Measurements from ENCODE around the gene EMILIN1. TPM values are rescaled to one million over a fixed set of nuclear protein-coding genes. Genes with fewer than 3 reads are reported as not detected.

Gene EMILIN1
- total RNA-seq, 1 experiment from 2014 or later, result 1.2 TPM

GRCh38 chr2:27086090-27086723 is 7.8 kb downstream of the EMILIN1 start:
- H3K9ac ChIP-seq (ENCODE audit: extremely low read depth, insufficient read length, low read length), result peak overlapping the region; percentile 61
- no peaks in the 10 kb centered on the region for H3K79me1 ChIP-seq (ENCODE audit: insufficient read depth, low read depth, low read length, poor library complexity, severe bottlenecking)
- no peak overlapping the region for H3T11ph ChIP-seq (ENCODE audit: low read length)
- no peak overlapping the region for H2BK15ac ChIP-seq (ENCODE audit: low read depth, low read length)
- H3K79me2 ChIP-seq (ENCODE audit: insufficient read depth, low read length), result no peaks in the 10 kb centered on the region
- Mint-ChIP-seq H3K27ac (no peak overlapping the region), H3K36me3 (ENCODE audit: insufficient read depth in 1 of 3, low read depth in 3 of 3) (no peaks in the 10 kb centered on the region; a peak in 1 of 7 replicates), H3K27me3 (ENCODE audit: low read depth) (peaks cover 20% of the 10 kb centered on the region), H3K9me3 (no peaks in the 10 kb centered on the region), H3K4me1 (peaks cover 20 to 30% of the 10 kb centered on the region in 2 experiments), H3K4me3 (peak overlapping the region; percentile 75 to 83)
- peak overlapping the region; percentile 46 for H3K18ac ChIP-seq (ENCODE audit: insufficient read length, low read depth, low read length)
- no peak overlapping the region for H2AK5ac ChIP-seq (ENCODE audit: insufficient read length, low read length)
- peak overlapping the region; percentile 86 for H3K4me2 ChIP-seq (ENCODE audit: insufficient read depth, insufficient read length, low read length)
- peak; percentile 89 for TF ChIP-seq CTCF (conservative IDR thresholded peaks at IDR 0.05)
- no peak overlapping the region for H2BK120ac ChIP-seq (ENCODE audit: low read depth, low read length, poor library complexity, severe bottlenecking)
- no peak overlapping the region for H3K23ac ChIP-seq (ENCODE audit: insufficient read length, low read depth, low read length)
- H2BK12ac ChIP-seq (ENCODE audit: insufficient read length, low read depth, low read length), result no peak overlapping the region
- peak overlapping the region; percentile 32; the same call in 1 of the 2 replicates for H3K14ac ChIP-seq (ENCODE audit: insufficient read depth, low read length)
- H3K4me1 ChIP-seq (ENCODE audit: insufficient read depth, low read length), result no peaks in the 10 kb centered on the region
- peak; percentile 96 for DNase-seq
- H3K4ac ChIP-seq (ENCODE audit: low read depth, low read length), result no peak overlapping the region
- H3K23me2 ChIP-seq (ENCODE audit: insufficient read length, low read depth, low read length, poor library complexity, severe bottlenecking), result peaks cover 13% of the 10 kb centered on the region
- H3K9me3 ChIP-seq (ENCODE audit: control insufficient read depth, low read depth, low read length), result no peaks in the 10 kb centered on the region
- H3K27me3 ChIP-seq (ENCODE audit: insufficient read depth, low read length), result no peaks in the 10 kb centered on the region
- H3K27ac ChIP-seq (ENCODE audit: insufficient read length, low read depth, low read length), result no peak overlapping the region
- H2BK20ac ChIP-seq (ENCODE audit: low read depth, low read length, poor library complexity, severe bottlenecking), result no peak overlapping the region
- no peaks in the 10 kb centered on the region for H4K20me1 ChIP-seq (ENCODE audit: control insufficient read depth, insufficient read depth, insufficient read length)
- WGBS (ENCODE audit: extremely low coverage, insufficient read length, low lambda C conversion rate), result no CpG with 5 or more reads among the region's 81 CpGs
- no peak overlapping the region for H4K91ac ChIP-seq (ENCODE audit: insufficient read length, low read depth, low read length)
- no peak overlapping the region for H4K8ac ChIP-seq (replicated peaks; ENCODE audit: insufficient read length, low read depth, low read length)
- no peak overlapping the region for H3K56ac ChIP-seq (ENCODE audit: insufficient read length, low read depth, low read length)
- H2BK5ac ChIP-seq (ENCODE audit: insufficient read length, low read length), result no peak overlapping the region
- no peak overlapping the region for H2AFZ ChIP-seq (ENCODE audit: low read length)
- H4K5ac ChIP-seq (ENCODE audit: insufficient read length, low read depth, low read length), result no peak overlapping the region

Data from H9 (cell line).